Esophagus mucosa (tissue), 1 donor: Measurements from ENCODE around the gene IGDCC3. TPM values are rescaled to one million over a fixed set of nuclear protein-coding genes. Genes with fewer than 3 reads are reported as not detected.

ENCODE experiments used
- ATAC-seq: fragments of 200-7000 bp; cut with Tn5 transposase; one replicate; pipeline ENCODE4 v1.9.1; 2020
- total RNA-seq: library from RNA; stranded (reverse); gene quantifications from one replicate; pipeline ENCODE4 v1.2.4, GENCODE V29; 2023
- donor health status: DM: yes; HTN: yes; CAD: no.

IGDCC3 gene
- total RNA-seq, 1 donor from 2014 or later, result 0.08 TPM

DNA sequence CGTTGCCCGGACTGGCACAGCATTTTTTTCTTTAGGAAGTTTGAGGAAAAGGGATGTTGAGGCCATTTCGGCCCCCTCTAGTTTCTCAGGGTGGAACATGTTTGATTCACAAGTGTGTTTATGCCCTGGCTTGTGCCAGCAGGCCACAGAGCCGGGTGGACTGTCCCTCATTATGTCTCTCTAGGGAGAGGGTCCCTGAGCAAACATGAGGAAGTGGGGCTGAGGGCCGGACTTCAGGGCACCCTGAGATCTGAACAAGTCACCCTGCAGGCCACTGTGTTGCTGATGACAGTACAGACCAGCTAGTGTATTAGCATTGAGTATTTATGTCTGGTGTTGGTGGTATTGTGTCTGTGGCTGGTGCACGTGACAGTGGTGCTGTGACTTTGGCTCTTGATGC lies 38.4 kb downstream of the IGDCC3 start:
- ATAC-seq, result no peak

DNA sequence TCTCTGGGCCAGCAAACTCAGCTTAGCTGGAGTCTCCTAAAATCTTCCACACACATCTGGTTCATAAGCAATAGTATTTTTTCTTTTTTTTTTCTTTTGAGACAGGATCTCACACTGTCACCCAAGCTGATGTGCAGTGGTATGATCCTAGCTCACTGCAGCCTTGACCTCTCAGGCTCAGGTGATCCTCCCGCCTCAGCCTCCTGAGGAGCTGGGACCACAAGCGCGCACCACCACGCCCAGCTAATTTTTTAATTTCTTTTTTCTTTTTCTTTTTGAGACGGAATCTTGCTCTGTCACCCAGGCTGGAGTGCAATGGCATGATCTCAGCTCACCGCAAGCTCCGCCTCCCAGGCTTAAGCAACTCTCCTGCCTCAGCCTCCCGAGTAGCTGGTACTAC lies 39.0 kb downstream of the IGDCC3 start:
- no peak for ATAC-seq

DNA sequence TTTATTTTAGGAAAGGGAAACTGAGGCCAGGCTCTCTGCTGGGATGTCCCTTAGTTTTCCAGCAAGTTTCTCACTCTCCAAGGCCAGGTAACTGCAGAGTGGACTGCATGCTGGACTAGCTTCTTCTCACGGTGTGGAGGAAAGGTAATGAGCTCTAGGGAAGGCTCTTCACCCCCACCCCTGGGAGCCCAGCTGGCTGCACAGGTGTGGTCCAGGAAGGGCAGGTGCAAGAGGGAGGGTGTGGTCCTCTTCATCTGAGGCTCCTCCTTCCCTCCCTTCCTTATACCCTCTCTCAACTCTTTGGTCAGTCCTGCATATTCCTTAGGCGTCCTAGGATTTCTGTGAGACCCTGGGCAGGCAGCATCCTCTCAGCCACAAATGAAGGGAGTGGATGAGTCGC lies 39.4 kb downstream of the IGDCC3 start:
- no peak for ATAC-seq

DNA sequence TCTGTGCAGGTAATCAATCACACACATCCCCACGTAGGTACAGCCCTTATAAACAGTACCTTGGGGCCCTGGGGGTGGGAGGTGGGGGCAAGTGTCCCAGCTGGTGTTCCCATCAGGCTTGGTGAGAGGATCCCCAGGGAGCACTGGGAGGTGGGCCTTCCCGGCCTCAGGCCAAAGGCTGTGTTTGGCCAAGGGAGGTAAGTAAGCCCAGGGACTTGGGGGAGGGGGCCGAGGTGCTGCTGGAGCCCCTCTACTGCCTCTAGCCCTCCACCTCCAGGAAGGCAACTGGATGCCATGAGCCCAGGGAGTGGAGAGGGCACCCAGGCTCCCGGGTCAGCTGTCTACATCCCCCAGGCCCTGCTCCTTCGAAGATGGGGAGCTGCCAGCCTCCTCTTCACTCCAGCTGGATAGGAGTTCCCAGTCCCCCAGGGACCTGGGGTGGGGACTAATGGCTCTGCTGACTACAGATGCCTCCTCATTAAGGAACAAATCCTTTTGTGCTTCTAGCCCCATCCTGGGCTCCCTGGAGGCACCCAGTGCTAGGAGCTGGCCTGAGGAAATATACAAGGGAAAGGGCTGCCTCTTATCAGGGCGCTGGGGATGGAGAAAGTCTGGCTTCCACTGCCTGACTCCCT lies 40.2 kb downstream of the IGDCC3 start:
- no peak for ATAC-seq

DNA sequence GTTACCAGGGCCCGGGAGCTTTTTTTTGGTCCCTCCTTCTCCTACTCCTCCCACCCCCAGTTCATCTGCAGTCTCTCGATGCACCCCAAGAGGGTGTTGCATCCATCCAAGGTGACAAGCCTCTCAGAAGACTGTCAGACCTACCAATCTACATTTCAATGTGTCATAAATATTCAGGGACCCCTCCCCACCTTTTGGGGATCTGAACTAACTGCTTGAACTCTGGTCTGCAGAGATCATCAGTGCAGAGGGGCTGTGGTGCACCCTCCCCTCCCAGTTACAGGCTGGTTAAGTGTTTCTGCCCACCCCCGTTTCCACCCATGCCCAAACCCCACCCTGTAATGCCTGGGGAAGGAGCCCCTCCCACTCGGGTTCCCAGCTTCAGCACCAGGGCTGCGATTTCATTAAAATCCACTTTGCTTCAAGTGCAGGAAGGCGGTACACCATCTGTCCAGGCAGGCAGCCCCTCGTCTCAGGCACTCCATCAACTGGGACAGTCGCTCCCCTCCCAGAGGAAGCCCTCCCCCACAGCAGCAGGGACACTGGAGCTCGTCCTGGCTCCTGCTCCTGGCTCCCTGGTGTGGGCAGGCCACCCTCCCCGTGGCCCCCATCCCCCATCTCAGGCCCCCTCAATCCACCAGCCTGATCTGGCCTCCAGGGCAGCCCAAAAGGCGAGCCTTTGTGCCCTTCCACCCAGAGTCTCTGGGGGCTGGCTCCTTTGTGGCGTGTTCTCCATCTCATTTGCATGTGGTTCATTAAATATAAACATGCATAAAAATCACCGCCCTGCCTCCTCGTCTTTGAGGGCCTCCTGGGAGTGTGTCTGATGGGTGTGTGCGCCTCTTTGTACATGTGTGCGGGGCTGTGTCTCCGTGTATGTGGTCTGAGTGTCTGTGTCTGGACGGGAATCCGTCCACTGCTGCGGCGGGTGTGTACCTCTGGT lies 41.0 kb downstream of the IGDCC3 start:
- ATAC-seq, result no peak

DNA sequence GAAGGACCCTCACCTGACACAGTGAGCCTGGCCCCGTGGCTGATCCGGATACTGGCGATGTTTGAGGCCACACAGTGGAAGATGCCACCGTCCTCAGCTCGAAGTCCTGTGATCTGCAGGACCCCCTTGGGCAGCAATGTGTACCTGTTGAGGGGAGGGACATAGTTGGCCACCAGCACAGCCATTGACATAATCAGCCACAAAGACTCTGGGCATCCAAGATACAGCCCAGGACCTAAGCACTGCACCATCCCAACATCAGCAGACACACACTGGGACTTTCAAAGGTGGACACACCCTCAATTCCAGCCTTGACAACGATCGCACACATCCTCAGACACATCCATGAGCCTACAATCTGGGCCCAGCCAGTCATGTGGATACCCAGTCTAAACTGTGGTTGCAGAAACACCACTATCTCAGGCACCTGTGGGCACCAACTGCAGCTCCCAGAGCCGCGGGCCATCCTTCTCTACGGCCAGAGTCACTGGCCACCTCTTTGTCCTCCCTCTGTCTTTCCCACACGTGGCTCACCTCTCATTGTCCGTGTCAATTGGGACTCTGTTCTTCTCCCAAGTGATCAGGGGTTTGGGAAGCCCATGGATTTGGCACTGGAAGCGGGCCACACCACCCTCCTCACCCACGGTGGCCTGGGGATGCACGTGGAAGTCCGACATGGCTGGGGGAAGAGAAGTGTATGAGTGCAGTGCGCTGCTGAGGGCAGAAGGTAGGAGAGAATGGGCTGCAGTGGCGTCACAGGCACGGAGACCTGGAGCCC lies 42.3 kb downstream of the IGDCC3 start:
- no peak for ATAC-seq

DNA sequence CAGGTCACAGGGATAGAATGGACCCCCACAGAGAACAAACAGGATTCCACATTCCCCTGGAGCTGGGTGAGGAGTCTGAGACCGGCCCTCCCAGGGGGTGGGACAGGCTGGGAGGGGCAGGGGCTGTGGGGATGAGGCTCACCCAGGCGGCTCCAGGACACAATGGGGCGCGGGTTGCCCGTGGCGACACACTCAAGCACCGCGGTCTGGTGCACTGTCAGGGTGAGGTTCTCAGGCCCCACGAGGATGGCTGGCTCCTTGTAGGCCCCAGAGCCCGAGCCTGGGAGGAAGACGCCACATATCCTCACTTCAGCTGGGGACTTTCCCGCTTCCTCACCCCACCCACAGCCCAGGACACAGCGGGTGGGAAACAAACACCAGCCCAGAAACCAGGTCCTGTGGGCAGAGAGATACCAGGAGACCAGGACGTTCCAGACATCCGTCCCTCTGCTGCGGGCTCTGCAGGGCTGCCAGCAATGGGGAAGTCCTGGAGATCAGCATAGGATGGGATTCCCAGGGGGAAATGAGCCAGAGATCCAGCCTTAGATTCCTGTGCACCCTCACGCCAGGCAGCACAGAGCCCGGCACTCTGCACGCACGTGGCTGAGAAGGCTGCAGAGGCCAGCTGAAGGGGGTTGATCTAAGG lies 43.1 kb downstream of the IGDCC3 start:
- no peak for ATAC-seq

DNA sequence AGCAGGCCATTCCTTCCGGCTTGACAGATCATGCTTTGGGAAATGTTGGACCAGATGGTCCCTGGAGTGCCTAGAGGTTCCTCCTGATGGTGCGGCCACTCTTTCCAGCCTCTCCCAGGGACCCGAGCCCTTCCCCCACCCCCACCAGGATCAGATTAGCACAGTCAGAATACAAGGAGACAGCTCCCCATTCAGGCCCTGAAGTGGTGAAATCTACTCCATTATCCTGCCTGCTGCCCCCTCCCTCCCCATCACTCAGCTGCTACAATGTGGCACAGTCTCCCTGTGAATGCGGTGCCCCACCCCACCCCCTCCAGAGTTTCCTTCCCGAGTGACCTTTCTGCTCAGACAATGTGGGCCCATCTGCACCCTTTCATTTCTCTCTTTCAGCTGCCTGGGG lies 43.9 kb downstream of the IGDCC3 start:
- ATAC-seq, result no peak

DNA sequence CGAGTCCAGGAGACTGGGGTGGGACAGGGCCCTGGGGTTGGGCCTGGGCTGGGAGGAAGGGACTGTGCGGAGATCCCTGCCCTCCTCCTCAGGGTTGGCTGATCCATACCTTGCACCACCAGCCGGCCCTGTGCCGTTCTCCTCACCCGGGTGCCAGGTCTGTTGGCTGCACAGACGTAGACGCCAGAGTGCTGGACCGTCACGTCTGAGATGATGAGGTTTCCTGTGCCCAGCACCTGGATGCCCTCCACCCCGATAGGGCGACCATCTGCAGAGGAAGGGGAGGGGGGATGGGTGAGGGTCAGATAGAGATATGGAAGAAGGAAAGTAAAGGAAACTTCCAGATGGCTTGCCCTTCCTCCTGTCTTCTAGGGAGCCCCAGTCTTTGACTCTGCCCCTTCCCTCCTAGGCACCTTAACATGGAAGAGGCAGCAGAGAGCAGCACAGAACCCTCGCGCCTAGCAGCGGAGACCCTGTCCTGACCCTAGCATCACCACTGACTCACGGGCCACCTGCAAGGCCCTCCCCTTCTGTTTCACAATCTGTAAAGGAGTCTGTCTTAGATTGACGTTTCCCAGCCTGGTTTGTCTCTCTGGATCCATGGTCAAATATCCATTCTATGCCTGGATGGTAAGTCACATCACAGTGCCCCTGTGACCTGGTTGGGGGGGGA lies 44.5 kb downstream of the IGDCC3 start:
- no peak for ATAC-seq

DNA sequence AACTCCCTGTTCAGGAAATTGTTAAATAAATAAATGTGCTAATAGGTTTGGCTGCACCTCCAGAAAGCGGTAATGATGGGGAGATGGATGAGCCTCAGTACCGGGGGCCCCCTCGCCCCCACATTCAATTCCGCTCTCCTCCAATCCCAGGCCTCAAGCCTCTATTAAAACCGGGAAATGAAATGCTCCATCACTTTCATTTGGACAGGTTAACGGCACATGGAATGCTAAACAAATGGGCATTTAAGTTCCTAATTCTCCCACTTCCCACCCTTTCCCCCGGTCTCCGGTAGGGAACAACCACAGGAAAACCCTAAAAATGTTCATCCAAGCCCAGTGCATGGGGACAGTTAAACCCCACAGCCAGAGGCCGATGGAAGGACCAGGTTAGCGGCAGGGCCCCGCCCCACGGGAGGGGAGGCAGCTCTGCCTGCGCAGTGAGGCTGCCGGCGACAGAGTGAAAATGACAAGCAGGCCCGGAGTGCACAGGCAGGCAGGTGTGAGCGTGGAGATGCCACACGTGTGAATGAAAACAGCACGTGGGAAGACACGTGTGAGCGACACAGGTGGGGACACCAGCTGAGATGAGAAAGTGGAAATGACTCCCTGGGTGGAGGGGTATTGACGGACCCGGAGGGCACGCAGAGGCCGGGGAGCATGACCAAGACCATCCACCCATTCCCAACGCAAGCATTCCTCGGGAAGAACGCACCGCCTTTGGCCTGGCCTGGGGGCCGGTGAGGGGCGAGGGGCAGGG lies 45.2 kb downstream of the IGDCC3 start:
- no peak for ATAC-seq

DNA sequence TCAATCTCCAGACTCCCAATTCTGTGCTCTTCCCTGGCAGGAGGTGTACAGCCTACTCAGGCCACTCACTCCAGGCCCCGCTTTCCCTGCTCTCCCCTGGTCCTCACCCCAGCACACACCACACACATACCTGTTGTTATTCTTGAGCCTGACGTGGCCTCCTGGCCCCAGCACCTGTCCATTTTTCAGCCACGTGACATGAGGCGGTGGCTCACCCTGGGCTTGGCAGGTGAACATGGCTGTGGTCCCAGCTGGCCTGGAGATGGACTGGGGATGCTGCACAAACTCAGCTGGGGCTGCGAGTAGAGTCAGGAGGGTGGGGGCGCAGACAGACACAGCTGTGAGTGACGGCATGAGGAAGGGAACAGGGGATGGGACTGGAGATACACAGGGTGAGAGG lies 46.0 kb downstream of the IGDCC3 start:
- ATAC-seq, result no peak

DNA sequence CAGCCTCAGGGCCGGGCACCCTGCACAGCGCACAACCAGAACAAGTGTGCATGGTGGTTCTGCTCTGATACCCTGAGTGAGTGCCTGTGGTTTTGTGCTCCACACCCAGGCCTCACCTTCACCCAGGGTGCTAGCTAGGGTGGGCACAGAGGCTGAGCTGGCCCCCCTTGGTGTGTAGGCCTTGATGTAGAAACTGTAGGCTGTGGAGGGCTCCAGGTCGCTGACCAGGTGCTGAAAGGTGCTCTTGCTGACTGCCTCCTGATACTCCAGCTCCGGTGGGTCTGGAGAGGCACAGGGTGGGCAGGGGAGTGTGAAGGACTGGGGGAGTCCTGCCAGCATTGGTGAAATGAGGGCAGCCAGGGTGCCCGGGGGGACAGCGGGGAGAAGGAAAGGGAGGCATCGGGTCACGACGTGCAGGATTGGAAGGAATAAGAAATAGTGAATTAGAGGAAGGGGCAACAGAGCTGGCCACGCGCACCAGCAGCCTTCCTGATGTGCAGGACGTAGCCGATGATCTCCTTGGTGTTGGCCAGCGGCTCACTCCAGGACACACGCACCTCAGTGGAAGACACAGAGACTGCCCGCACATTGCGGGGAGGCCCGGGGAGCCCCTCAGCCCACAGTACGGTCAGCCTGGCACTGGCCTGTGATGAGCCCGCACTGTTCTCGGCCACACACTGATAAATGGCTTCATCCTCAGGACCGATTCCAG lies 46.7 kb downstream of the IGDCC3 start:
- ATAC-seq, result no peak

DNA sequence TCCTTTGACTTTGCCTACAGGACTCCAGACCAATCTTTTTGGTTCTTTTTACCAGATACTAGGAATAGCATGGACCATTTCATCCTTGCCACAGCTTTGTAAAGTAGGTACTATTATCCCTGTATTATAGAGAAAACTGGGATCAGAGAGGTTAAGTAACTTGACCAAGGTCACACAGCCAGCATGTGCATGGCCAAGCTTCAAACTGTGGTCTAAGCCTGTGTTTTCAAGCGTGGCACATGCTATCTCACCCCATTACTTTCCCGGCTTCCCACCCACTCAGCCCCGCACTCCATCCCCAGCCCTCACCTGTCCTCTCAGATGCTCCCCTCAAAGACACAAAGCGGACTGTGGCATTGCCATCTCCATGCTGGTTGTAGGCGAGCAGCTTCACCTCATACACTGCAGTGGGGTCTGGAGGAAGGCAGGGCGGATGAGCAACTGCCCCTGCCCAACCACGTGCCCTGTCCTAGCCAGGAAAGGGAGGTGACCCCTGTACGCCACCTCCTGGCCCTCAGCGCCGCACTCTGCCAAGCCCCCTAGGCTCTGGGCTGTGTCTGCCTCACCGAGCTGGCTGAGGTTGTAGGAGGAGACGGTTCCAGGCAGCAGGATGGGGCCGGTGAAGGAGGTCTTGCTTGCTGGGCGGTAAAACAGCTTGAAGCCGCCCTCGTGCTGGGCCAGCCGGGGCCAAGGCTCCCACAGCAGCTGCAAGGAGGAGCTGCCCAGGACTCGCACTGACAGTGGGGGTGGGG lies 47.6 kb downstream of the IGDCC3 start:
- ATAC-seq, result no peak

DNA sequence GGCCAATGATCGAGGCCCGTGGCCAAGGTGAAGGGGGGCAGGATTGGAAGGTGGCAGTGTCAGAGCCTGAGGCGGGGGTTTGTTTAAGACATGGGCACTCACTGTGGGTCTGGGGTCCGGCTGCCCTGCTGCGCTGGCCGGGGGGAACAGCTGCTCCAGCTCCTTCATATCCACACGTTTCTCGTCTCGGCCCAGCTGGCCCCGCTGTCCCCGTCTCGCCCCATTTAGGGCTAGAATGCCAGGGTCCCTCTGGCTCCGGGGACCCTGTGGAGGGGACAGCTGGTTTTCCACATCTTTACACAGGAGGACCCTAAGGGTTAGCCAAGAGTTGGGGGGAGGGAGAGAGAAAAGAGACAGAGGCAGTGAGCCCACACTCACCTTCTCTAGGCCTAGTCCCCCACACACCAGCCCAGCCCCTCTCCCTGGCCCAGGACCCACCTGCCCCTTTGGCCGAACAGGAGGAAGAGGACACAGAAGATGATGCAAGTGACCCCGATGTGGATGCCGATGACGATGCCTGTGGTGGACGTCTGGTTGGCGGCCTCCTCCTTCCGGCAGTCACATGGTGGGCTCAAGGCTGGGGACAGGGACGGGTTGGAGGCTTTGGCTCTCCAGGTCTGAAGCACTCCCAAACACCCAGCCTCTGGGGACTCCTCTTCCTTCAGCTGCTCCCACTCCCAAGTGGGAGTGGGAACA lies 48.4 kb downstream of the IGDCC3 start:
- no peak for ATAC-seq

DNA sequence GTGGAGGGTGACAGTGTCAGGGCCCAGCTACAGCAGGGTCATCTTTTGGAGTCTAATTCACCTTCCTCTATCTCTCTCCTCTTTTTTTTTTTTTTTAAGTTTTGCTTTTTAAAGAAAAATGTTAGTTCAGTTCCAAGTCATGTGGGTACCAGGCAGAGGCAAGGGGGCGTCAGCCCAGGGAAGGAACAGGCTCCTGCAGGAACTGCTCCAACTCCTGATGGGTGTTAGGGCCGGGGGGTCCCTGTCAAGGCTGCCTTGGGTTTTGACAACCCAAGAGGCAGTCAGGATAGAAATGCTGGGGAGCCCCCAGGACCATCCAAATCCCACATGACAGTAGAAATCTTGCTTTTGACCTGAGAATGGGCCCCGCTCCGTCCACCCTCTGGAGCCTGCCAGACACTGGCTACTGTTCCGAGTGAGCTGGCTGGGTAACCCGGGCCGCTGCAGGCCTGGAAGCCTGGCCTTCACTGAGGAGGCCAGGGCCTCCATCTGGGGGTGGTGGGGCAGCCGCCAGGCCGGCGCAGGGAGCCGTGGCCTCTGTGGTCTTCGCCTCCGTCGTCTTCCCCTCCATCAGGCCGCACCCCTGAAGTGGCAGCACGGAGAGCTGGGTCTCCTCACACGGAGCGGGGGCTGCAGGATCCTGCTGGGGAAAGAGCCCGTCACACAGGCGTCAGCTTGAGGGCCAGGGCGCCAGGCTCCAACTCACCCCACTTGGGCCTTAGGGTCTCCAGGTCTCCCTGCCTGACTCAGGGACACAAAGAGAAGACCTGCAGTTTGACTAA lies 49.1 kb downstream of the IGDCC3 start:
- ATAC-seq, result no peak

DNA sequence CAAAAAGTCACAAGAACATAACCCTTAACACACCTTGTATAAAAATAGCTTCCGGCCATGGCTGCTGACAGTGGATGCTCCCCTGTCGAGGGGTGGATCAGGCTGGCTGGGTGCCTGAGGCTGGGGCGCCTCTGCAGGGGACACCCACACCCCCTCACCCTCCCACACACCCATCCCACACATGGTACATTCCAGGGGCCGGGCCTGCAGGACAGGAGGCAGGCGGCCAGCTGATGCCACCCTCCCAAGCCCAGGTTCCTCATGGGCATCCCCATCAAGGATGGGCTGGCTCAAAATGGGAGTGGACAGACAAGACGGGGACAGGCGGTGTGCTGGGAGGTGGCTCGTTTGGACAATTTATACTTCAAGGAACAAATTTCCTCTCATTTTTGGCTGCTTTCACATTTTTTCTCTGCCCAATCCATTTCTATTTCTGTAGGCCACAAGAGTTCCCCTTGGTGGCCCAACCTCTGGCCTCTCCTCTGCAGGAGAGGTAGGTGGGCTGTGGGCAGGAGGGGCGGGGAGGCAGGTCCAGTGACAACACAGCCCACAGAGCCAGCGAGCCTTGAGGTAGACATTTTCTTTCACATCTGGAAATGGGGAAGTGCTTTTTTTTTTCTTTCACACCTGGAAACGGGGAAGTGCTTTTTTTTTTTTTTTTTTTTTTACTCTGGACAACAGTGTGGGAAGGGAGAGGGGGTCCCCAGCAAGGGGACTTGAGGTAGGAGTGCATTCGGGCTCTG lies 50.0 kb downstream of the IGDCC3 start:
- ATAC-seq, result no peak

DNA sequence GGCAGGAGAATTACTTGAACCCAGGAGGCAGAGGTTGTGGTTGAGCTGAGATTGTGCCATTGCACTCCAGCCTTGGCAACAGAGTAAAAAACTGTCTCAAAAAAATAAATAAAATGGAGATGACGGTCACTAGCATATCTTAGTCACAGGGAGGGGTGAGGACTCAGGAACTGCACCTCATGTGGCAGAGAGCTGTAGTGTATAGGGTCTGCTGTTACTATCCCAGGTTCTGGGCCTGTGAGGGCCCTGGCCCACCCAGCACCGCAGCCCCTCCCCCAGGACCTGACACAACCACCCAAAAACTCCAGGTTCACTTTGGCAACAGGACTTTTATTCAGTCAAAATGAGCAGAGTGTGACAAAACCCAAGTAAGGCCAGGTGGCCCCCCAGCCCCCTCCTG lies 51.0 kb downstream of the IGDCC3 start:
- ATAC-seq, result no peak

DNA sequence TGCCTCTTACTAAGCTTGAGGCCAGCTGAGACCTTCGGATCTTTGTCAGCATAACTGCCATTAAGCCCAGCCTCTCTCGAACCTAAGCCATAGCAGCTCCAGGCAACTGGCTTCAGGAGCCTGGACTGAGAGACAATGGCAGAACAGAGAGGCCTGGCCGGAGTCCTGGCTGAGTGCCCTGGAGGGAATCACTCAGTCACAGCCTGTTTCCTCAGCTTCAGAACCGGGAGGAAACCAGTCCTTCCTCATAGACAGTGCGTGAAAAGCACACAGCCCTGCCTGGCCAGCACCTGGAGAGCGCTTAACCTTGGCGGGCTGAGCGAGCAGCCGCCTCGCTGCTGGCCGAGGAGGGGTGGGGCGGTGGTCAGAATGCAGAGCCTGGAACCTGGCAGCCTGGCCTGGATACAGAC lies 51.7 kb downstream of the IGDCC3 start:
- peak; percentile 33 for ATAC-seq
